H1 (cell line): Measurements from ENCODE around the gene SHC3.

ENCODE experiments used
- CEBPB ChIP-seq: IDR thresholded peaks from 2 replicates; pipeline ENCODE4 v1.6.1; 2012; ENCODE audit warnings: low read depth, low read length
- CREB1 ChIP-seq: IDR thresholded peaks from 2 replicates; pipeline ENCODE4 v1.6.1; 2012; ENCODE audit warnings: inconsistent platforms
- CTCF ChIP-seq, 3 experiments: IDR thresholded peaks; 1 replicate in 2 of 3; 2 replicates in 1 of 3; pipeline versions ENCODE4 v1.5.1 to v1.6.1; 2011; ENCODE audit warnings: low read length in 3 of 3, mild to moderate bottlenecking in 3 of 3, inconsistent platforms in 2 of 3, low read depth in 1 of 3, moderate library complexity in 1 of 3; ENCODE audit not compliant: insufficient read depth in 1 of 3; ENCODE audit errors: control extremely low read depth in 1 of 3
- EGR1 ChIP-seq: IDR thresholded peaks from 2 replicates; pipeline ENCODE4 v1.6.1; 2011; ENCODE audit warnings: low read depth, low read length, borderline replicate concordance
- EP300 ChIP-seq, 2 experiments: IDR thresholded peaks; 1 replicate in 1 of 2; 2 replicates in 1 of 2; pipeline ENCODE4 v1.6.1; 2011 to 2012; ENCODE audit warnings: low read depth in 2 of 2, low read length in 2 of 2, mild to moderate bottlenecking in 2 of 2, borderline replicate concordance in 1 of 2, inconsistent platforms in 1 of 2, moderate library complexity in 1 of 2
- MAX ChIP-seq: IDR thresholded peaks from 2 replicates; pipeline ENCODE4 v1.6.1; 2012; ENCODE audit warnings: inconsistent platforms
- POLR2A ChIP-seq, 2 experiments: IDR thresholded peaks; 1 replicate in 1 of 2; 2 replicates in 1 of 2; pipeline ENCODE4 v1.6.1; 2011; ENCODE audit warnings: low read depth in 2 of 2, low read length in 2 of 2, mild to moderate bottlenecking in 2 of 2; ENCODE audit errors: control extremely low read depth in 1 of 2
- POLR2AphosphoS5 ChIP-seq: IDR thresholded peaks from 2 replicates; pipeline ENCODE4 v1.6.1; 2011; ENCODE audit warnings: low read depth, low read length
- RFX5 ChIP-seq: IDR thresholded peaks from 2 replicates; pipeline ENCODE4 v1.6.1; 2011; ENCODE audit warnings: low read depth, low read length, improper control_type of control experiment, borderline replicate concordance
- TAF1 ChIP-seq: IDR thresholded peaks from 2 replicates; pipeline ENCODE4 v1.6.1; 2011; ENCODE audit warnings: mild to moderate bottlenecking, low read depth, low read length
- TCF12 ChIP-seq: IDR thresholded peaks from 2 replicates; pipeline ENCODE4 v1.6.1; 2011; ENCODE audit warnings: low read depth, mild to moderate bottlenecking, low read length
- TEAD4 ChIP-seq: IDR thresholded peaks from 2 replicates; pipeline ENCODE4 v1.6.1; 2012; ENCODE audit warnings: low read depth, low read length, inconsistent platforms, mixed read lengths

- TF ChIP-seq CTCF (IDR thresholded peaks at IDR 0.05; ENCODE audit: control extremely low read depth in 1 of 3, insufficient read depth in 1 of 3, low read depth in 1 of 3, low read length in 3 of 3): no peak
- no peak for TF ChIP-seq POLR2AphosphoS5
- no peak for TF ChIP-seq TEAD4
- TF ChIP-seq CEBPB: no peak
- TF ChIP-seq EGR1: no peak
- no peak for TF ChIP-seq MAX
- no peak for TF ChIP-seq TAF1
- no peak for TF ChIP-seq EP300 (IDR thresholded peaks at IDR 0.05; ENCODE audit: borderline replicate concordance in 1 of 2, low read depth in 2 of 2, low read length in 2 of 2)
- TF ChIP-seq CREB1: no peak
- TF ChIP-seq RFX5: no peak
- no peak for TF ChIP-seq POLR2A (IDR thresholded peaks at IDR 0.05; ENCODE audit: control extremely low read depth in 1 of 2, low read depth in 2 of 2, low read length in 2 of 2)
- TF ChIP-seq TCF12: no peak
Observed at GRCh38 chr9:89187950-89188349, 9.3 kb upstream of the SHC3 start.
